Astrocyte (in vitro differentiated cells and primary cell): ENCODE measurements around the gene MRPL46. TPM values are rescaled to one million over a fixed set of nuclear protein-coding genes. Genes with fewer than 3 reads are reported as not detected.

Source experiments
- DNase-seq: peaks from one replicate; pipeline ENCODE4 v3.0.0-alpha.2; 2010; ENCODE audit warnings: low read depth
- FAIRE-seq: peaks from 2 replicates; lab custom pipeline; 2011; peaks lifted over from hg19 to GRCh38; lab: Jason Lieb, UNC
- H2AFZ ChIP-seq: 2 replicates; pipeline ENCODE4 v1.6.0; 2012; ENCODE audit warnings: low read depth, low read length, inconsistent platforms
- H3K27ac ChIP-seq: 2 replicates; pipeline ENCODE4 v1.5.1; 2011; ENCODE audit warnings: low read depth, low read length, inconsistent platforms
- H3K27me3 ChIP-seq: 2 replicates; pipeline ENCODE4 v1.6.0; 2011; ENCODE audit warnings: low read length, inconsistent platforms; ENCODE audit not compliant: insufficient read depth
- H3K36me3 ChIP-seq: 2 replicates; pipeline ENCODE4 v1.5.1; 2011; ENCODE audit warnings: low read length, inconsistent platforms; ENCODE audit not compliant: insufficient read depth
- H3K4me1 ChIP-seq: 2 replicates; pipeline ENCODE4 v1.5.1; 2011; ENCODE audit warnings: low read length, inconsistent platforms; ENCODE audit not compliant: insufficient read depth
- H3K4me2 ChIP-seq: 2 replicates; pipeline ENCODE4 v1.6.0; 2012; ENCODE audit warnings: low read length, inconsistent platforms
- H3K4me3 ChIP-seq: 2 replicates; pipeline ENCODE4 v1.5.1; 2011; ENCODE audit warnings: low read depth, mild to moderate bottlenecking, low read length, inconsistent platforms; ENCODE audit not compliant: insufficient read depth
- H3K79me2 ChIP-seq: 2 replicates; pipeline ENCODE4 v1.6.0; 2012; ENCODE audit warnings: mild to moderate bottlenecking, low read length, inconsistent platforms; ENCODE audit not compliant: insufficient read depth
- H3K9ac ChIP-seq: 2 replicates; pipeline ENCODE4 v1.6.0; 2012; ENCODE audit warnings: mild to moderate bottlenecking, low read length, inconsistent platforms
- H3K9me3 ChIP-seq: 2 replicates; pipeline ENCODE4 v1.5.1; 2012; ENCODE audit warnings: low read depth, mild to moderate bottlenecking, low read length, inconsistent platforms; ENCODE audit not compliant: insufficient read depth
- H4K20me1 ChIP-seq: 2 replicates; pipeline ENCODE4 v1.6.0; 2012; ENCODE audit warnings: low read length, inconsistent platforms; ENCODE audit not compliant: insufficient read depth
- H3K27ac Mint-ChIP-seq: one replicate; pipeline ENCODE4 v1.8.0; 2021; ENCODE audit warnings: mild to moderate bottlenecking, mixed read lengths; ENCODE audit not compliant: unreplicated experiment
- H3K27me3 Mint-ChIP-seq: one replicate; pipeline ENCODE4 v1.8.0; 2021; ENCODE audit warnings: low read depth, mixed read lengths; ENCODE audit not compliant: unreplicated experiment
- H3K36me3 Mint-ChIP-seq: one replicate; pipeline ENCODE4 v1.8.0; 2021; ENCODE audit warnings: low read depth, mixed read lengths; ENCODE audit not compliant: unreplicated experiment
- H3K4me1 Mint-ChIP-seq: one replicate; pipeline ENCODE4 v1.8.0; 2021; ENCODE audit warnings: low read depth, mixed read lengths; ENCODE audit not compliant: unreplicated experiment
- H3K4me3 Mint-ChIP-seq: one replicate; pipeline ENCODE4 v1.8.0; 2021; ENCODE audit warnings: mild to moderate bottlenecking, moderate library complexity, mixed read lengths; ENCODE audit not compliant: unreplicated experiment
- H3K9me3 Mint-ChIP-seq: one replicate; pipeline ENCODE4 v1.8.0; 2021; ENCODE audit warnings: mild to moderate bottlenecking, mixed read lengths; ENCODE audit not compliant: unreplicated experiment
- EZH2 ChIP-seq: IDR thresholded peaks from 2 replicates; pipeline ENCODE4 v1.6.1; 2012; ENCODE audit warnings: mild to moderate bottlenecking, low read length, inconsistent platforms; ENCODE audit not compliant: insufficient read depth
- total RNA-seq: library from RNA; stranded (reverse); gene quantifications from 2 replicates; pipeline ENCODE4 v1.2.1, GENCODE V29; 2021
- TF ChIP-seq, protein P1 (sequence below): IDR thresholded peaks from 2 replicates; pipeline ENCODE4 v1.5.1; 2011; ENCODE audit warnings: low read depth, mild to moderate bottlenecking, inconsistent platforms, low read length, moderate library complexity; ENCODE audit not compliant: insufficient read depth

MRPL46 gene
- total RNA-seq, 1 donor from 2014 or later: 24.3 TPM

DNA sequence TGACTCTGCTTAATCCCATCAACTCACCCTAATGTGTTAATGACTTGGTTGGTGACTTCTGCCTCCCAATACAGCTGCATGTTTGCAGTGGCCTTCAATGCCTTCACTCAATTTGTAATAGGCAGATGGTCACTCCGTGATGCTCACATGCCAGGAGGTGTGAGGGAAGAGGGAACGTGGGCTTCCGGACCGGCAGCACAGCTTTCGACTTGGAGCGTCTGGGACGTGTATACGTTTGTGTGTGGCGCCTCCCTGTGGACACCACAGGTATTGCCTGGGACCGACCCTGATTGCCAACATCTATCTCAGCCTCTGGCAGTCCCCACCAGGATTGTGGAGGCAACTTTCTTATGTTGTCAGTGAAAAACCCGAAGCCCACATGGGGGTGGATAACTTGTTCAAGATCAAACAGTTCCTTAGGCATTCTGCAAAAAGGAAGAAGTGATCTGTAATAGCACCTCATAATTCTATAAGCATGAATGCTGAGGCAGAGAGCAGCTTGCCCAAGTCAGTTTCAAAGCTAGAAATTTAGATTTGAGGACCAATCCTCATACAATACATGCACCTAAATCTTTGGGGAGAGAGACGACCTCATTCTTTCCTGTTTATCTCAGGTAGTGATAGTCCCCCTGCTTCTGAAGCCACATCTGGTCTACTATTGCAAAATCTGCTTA lies 16.9 kb downstream of the MRPL46 start:
- FAIRE-seq: peak; percentile 41
- H3K9me3 Mint-ChIP-seq: no peaks in the 10 kb centered on the region
- DNase-seq: peak; percentile 44
- H3K9ac ChIP-seq: no peak overlapping the region
- H3K36me3 Mint-ChIP-seq: no peaks in the 10 kb centered on the region
- no peak overlapping the region for H2AFZ ChIP-seq
- H3K9me3 ChIP-seq: no peaks in the 10 kb centered on the region
- H3K4me3 Mint-ChIP-seq: no peak overlapping the region
- no peak overlapping the region for H3K27ac ChIP-seq
- H3K4me2 ChIP-seq: peak overlapping the region; percentile 38
- no peak overlapping the region for H3K4me3 ChIP-seq
- no peak overlapping the region for H3K27ac Mint-ChIP-seq
- H3K27me3 ChIP-seq: no peaks in the 10 kb centered on the region
- no peaks in the 10 kb centered on the region for H4K20me1 ChIP-seq
- H3K4me1 ChIP-seq: peaks cover 9% of the 10 kb centered on the region
- H3K36me3 ChIP-seq: no peaks in the 10 kb centered on the region
- H3K4me1 Mint-ChIP-seq: peaks cover 11% of the 10 kb centered on the region
- no peaks in the 10 kb centered on the region for H3K79me2 ChIP-seq
- TF ChIP-seq, protein P1, sequence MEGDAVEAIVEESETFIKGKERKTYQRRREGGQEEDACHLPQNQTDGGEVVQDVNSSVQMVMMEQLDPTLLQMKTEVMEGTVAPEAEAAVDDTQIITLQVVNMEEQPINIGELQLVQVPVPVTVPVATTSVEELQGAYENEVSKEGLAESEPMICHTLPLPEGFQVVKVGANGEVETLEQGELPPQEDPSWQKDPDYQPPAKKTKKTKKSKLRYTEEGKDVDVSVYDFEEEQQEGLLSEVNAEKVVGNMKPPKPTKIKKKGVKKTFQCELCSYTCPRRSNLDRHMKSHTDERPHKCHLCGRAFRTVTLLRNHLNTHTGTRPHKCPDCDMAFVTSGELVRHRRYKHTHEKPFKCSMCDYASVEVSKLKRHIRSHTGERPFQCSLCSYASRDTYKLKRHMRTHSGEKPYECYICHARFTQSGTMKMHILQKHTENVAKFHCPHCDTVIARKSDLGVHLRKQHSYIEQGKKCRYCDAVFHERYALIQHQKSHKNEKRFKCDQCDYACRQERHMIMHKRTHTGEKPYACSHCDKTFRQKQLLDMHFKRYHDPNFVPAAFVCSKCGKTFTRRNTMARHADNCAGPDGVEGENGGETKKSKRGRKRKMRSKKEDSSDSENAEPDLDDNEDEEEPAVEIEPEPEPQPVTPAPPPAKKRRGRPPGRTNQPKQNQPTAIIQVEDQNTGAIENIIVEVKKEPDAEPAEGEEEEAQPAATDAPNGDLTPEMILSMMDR: peak; percentile 93
- TF ChIP-seq EZH2: no peak
- peaks cover 30% of the 10 kb centered on the region for H3K27me3 Mint-ChIP-seq

DNA sequence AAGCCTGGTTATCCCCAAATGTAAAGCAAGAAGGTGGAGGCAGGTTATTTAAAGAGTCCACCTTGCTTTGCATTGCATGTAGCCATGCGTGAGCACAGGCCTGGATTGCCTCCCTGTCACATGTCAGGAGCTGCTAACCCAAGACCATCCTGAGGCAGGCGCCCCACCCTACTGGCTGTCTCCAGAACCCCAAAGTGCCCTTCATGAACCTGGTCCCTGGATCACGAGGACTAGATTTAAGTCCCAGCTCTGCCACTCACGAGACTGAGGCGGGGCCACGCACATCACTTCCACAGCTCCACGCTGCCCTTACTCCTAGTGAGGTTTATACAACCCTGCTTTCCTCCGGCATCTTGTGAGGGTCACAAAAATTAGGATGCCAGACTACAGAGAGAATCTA lies 17.6 kb downstream of the MRPL46 start:
- no peak for DNase-seq
- no peak overlapping the region for H3K4me3 Mint-ChIP-seq
- H3K27ac Mint-ChIP-seq: no peak overlapping the region
- Histone ChIP-seq H3K4me1 (peaks cover 3% of the 10 kb centered on the region), H3K36me3 (no peaks in the 10 kb centered on the region), H3K79me2 (no peaks in the 10 kb centered on the region), H4K20me1 (no peaks in the 10 kb centered on the region), H3K4me2 (no peak overlapping the region), H3K27me3 (no peaks in the 10 kb centered on the region), H3K9ac (no peak overlapping the region), H3K27ac (no peak overlapping the region), H3K9me3 (no peaks in the 10 kb centered on the region), H3K4me3 (no peak overlapping the region), H2AFZ (no peak overlapping the region)
- no peak for FAIRE-seq
- H3K9me3 Mint-ChIP-seq: no peaks in the 10 kb centered on the region
- TF ChIP-seq EZH2: no peak
- TF ChIP-seq, protein P1: no peak
- peaks cover 30% of the 10 kb centered on the region for H3K27me3 Mint-ChIP-seq
- peaks cover 8% of the 10 kb centered on the region for H3K4me1 Mint-ChIP-seq
- H3K36me3 Mint-ChIP-seq: no peaks in the 10 kb centered on the region

DNA sequence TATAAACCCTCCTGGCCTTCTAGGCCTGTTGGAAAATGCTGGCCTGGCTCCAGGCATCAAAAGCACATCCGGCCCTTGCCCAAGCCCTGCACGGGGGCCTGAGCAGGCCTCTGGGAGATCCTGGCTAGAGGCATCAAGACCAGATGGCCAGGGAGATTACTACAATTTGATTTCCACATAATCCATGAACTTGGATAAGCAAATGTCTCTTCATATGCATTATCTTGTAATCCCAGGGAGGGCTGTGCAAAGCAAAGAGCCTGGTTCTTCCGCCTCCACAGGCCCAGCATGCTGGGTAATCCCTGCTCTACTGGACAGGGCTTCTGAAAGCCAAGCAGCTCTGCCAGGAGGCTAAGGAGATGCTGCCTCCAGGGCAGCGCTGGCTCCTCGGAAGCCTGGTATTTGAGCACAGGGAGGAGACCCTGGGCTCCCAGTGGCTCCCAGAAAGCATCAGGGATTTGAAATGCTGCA lies 18.2 kb downstream of the MRPL46 start:
- no peaks in the 10 kb centered on the region for H3K27me3 ChIP-seq
- FAIRE-seq: no peak

More for the DNA sequence above, 18.2 kb downstream of the MRPL46 start:
- Histone ChIP-seq H3K27ac (no peak overlapping the region), H3K9me3 (no peaks in the 10 kb centered on the region), H3K4me2 (no peak overlapping the region), H3K9ac (no peak overlapping the region), H3K36me3 (no peaks in the 10 kb centered on the region), H2AFZ (no peak overlapping the region), H4K20me1 (no peaks in the 10 kb centered on the region), H3K4me1 (no peaks in the 10 kb centered on the region), H3K4me3 (no peak overlapping the region), H3K79me2 (no peaks in the 10 kb centered on the region)
- peaks cover 4% of the 10 kb centered on the region for H3K4me1 Mint-ChIP-seq
- H3K9me3 Mint-ChIP-seq: no peaks in the 10 kb centered on the region
- H3K36me3 Mint-ChIP-seq: no peaks in the 10 kb centered on the region
- H3K27me3 Mint-ChIP-seq: peaks cover 30% of the 10 kb centered on the region
- H3K27ac Mint-ChIP-seq: no peak overlapping the region
- no peak for DNase-seq
- no peak overlapping the region for H3K4me3 Mint-ChIP-seq
- TF ChIP-seq, protein P1: no peak
- TF ChIP-seq EZH2: no peak
